ENCODE measurements around the gene RNU1-1. TPM values are rescaled to one million over a fixed set of nuclear protein-coding genes. Genes with fewer than 3 reads are reported as not detected.
"Not testable (repeated sequence)": the region's sequence is repeated elsewhere in the genome, so short reads cannot be mapped to it uniquely, and the experiment has no call there.

The RNU1-1 gene
- polyA plus RNA-seq, 5 donors = 1.3 to 2.7 TPM; not detected in 3

DNA sequence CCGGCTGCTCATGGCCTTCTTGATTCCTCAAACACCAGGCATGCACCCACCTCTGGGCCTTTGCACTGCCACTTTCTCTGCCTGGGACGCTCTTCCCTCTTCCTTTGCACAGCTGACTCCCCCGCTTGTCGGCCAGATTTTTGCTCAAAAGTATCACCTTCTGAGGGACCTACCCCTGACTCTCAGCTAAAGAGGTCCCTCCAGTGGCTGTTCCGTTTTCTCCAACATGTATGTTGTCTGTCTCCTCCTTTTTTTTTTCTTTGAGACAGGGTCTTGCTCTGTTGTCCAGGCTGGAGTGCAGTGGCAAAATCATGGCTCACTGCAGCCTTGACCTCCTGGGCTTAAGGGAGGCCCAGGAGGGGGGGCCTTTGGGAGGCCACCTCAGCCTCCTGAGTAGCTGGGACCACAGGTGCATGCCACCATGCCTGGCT is 16.6 kb downstream of the RNU1-1 start:
- DNase-seq = not testable (repeated sequence)

DNA sequence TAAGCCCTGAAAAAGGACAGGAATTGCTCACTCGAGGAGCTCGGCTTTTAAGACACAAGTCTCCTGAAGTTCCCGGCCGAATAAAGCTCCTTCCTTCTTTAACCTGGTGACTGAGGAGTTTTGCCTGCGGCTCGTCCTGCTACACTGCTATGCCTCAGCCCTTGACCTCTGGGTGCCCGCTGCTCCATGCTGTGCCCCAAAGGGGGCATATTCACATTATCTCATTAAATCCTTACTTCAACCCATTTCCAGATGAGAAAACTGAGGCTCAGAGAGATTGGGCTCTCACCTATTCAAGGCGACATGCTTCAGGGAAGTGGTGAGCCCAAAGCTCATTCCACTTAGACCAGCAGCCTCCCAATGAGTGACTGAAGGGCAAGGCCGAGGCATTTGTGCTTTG is 20.4 kb downstream of the RNU1-1 start:
- not testable (repeated sequence) for DNase-seq

DNA sequence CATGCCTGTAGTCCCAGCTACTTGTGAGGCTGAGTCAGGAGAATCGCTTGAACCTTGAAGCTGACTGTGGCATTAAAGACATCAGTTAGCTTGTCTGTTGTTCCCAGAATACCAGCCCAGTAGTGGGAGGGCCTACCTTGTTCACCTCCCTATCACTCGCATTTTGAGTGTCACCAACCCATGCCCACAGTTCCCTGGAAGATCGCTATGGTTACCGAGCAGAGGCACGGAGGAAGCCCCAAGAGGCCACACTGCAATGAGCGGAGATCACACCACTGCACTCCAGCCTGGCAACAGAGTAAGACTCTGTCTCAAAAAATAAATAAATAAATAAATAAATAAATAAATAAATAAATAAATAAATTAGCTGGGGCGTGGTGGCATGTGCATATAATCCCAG is 21.1 kb downstream of the RNU1-1 start:
- DNase-seq = not testable (repeated sequence)

DNA sequence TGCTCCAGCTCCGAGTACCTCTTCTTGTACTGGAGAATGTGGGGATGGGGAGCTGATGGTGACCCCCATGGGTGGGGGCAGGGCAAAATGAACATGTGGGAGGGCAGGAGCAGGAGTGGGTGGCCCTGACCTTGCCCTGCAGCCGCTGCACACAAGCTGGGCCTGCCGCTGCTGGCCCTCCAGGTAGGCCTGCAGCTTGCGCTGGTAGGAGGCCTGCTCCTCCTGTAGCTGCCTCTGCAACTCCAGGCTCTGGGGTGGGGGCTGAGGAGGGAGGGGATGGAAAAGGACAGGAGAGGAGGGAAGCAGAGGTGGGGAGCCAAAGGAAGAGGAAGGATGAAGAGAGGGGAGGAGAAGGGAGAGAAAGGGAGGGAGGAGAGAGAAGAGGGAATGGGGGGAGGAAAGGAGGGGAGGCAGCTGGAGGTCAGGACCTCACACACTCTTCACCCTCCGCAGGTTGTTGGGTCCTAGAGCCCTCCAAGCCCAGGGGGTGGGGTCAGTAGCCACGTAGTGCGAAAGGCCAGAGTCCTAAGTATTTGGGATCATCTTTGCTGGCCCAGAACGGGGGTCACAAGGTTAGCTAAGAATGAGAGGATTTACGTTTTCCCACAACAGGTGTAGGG is 22.9 kb downstream of the RNU1-1 start:
- no peak for DNase-seq

DNA sequence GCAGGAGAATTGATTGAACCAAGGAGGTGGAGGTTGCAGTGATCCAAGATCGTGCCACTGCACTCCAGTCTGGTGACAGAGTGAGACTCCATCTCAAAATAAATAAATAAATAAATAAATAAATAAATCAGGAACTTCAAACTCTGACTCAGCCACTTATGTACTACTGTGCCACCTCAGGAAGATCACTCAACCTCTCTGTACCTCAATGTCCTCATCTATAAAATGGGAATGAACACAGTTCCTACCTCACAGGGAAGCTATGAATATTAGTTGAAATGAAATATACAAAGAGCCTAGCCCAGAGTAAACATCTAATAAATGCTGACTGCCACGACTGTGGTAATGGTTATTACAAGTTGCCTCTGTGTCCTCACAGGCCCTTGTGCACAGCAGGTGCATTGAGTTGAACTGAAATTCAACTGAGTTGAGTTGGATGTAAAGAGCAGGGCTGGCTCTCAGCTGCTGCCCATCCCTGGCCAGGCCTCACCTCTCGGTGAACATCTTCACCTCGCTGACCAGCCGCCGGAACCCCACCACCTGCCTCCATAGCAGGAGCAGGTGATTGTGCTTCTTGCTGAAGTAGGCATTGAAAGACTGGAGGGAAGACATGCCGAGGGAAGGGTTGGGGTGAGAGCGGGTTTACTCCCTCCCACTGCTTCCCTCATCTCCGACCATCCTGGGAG is 24.7 kb downstream of the RNU1-1 start:
- DNase-seq = not testable (repeated sequence)

DNA sequence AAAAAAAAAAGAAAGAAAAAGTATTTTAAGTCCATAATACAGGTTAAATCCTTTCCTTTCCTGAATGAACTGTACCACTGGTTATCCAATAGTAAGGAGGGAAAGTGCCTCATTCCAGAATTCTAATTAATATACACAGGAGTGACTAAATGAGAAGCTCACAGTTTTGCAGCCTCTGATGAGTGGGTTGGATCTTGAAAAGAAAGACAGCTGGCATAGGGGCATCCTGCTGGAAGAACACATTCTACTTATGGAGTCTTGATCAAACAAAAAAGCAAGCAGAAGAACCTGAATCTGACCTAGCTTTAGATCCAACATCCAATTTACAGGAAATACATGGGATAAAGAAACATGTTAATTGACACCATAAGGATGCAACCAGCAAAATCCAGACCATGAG is 27.1 kb downstream of the RNU1-1 start:
- DNase-seq = not testable (repeated sequence)

DNA sequence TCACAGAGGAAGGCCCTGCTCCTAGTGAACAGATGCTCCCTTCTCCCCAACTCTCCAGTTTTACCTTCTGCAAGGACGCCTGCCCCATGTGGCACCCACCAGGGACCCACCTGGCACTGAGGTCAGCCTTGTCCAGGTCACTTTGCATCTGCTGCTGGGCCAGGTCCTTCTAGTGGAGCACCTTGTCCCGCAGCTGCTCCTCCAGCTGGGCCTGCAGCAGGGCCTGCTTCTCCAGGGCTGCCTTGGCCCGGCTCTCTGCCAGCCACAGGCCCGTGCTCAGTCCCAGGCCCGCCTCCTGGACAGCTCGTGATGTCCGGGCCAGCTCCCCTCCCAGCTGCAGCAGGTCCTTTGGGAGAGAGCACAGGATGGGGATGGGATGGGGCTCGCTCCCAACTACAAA is 27.8 kb downstream of the RNU1-1 start:
- not testable (repeated sequence) for DNase-seq

DNA sequence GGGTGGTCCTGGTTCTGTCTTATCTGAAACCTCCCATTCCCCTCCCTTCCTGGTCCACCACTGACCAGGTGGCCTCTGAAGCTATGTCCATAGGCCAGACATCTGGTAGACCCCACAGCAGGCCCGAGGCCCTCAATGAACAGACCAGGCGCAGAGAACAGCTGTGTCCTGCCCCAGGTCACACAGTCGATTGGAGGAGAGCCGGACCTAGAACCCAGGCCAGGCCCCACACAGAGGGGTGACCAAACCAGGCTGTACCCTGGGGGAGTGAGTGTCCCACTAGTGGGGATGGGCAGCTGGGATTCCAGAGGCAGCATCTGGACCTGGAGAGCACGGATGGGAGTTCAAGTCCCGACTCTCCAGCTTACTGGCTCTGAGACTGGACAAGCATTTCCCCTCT is 29.2 kb downstream of the RNU1-1 start:
- no peak for DNase-seq

DNA sequence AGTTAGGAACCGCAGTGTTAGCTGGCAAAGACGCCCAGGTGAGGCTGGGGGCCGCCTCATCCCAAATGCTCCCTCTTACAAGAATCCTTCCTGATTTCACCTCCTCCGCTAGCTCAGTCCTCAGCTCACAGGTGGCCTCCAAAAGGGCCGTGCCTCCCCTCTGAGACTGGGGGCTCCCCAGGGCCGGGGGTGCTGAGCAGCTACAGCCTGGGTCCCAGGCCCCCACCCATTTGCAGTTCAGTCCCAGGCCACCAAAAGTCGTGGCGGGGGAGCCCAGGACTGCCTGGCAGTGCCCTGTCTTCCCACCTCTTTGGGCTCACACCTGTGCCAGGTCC is 29.6 kb downstream of the RNU1-1 start:
- no peak for DNase-seq

DNA sequence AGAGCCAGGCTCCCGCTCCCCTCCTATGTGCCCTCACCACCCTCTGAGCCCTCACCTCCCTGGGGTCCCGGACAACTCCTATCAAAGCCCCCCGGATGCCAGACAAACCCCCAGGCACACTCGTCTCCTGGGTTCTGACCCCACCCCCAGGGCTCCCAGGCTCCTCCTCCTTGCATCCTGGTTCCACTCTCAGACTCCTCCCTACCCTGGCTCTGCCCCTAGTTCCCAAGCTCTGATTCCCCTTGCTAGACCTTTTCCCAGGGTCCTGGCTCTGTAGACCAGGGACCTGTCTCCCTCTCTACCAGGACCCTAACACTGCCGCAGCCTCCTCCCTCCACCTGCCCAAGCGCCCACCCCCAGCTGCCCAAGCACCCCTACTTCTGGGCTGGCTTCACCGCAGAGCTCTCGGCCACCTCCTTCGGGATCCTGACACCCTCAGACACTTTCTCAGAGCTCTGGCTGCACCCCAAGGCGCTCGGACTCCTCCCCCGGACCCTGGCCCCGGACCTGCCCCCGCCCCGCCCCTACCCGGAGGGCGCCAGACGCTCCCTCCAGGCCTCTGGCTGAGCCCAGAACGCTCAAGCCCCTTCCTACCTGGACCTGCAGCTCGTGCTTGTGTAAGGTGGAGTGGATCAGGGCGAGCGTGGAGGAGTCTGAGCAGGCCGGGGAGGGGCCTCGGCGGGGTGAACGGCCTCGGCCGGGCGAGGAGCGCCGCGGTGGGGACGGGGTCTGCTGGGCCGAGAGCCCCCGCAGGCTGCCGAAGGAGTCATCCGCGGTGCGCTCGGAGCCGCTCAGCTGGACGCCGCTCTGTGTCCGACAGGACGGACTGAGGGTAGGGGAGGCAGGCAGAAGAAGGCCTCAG is 30.2 kb downstream of the RNU1-1 start:
- not testable (repeated sequence) for DNase-seq

DNA sequence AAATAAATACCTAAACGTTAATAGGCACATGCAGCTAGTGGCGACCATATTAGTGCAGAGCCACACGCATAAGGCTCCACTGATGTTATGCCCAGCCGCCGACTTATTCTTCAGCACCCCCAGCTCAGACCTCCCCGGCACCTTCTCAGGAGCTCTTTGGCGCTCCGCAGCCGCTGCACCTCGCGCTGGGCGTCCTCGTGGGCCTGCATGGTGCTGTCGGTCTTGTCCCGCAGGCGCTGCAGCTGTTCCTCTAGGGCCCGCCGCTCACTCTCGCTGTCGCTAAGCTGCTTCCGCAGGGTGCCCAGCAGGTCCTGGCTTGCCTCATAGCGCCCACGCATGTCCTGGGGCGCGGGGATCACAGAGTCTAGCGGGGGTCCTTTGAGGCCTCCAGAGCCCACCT is 30.9 kb downstream of the RNU1-1 start:
- not testable (repeated sequence) for DNase-seq

DNA sequence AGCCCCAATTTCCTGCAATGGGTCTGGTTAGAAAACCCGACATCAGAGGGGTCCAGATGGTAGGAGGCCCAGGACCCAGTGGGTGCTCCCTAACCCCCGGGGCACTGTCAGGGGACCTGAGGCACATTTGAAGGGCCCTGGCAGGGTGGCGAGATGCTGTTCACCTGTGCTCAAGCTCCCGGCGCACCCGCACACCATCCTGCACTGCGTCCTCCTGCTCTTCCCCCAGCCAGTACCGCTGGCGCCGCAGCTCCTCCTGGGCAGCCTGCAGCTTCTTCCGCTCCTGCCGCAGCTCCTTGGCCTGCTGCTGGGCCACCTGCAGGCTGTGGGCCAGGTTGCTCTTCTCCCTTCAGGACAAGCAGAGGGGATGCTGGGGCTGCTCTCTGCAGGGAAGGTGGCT is 36.0 kb downstream of the RNU1-1 start:
- no peak for DNase-seq

DNA sequence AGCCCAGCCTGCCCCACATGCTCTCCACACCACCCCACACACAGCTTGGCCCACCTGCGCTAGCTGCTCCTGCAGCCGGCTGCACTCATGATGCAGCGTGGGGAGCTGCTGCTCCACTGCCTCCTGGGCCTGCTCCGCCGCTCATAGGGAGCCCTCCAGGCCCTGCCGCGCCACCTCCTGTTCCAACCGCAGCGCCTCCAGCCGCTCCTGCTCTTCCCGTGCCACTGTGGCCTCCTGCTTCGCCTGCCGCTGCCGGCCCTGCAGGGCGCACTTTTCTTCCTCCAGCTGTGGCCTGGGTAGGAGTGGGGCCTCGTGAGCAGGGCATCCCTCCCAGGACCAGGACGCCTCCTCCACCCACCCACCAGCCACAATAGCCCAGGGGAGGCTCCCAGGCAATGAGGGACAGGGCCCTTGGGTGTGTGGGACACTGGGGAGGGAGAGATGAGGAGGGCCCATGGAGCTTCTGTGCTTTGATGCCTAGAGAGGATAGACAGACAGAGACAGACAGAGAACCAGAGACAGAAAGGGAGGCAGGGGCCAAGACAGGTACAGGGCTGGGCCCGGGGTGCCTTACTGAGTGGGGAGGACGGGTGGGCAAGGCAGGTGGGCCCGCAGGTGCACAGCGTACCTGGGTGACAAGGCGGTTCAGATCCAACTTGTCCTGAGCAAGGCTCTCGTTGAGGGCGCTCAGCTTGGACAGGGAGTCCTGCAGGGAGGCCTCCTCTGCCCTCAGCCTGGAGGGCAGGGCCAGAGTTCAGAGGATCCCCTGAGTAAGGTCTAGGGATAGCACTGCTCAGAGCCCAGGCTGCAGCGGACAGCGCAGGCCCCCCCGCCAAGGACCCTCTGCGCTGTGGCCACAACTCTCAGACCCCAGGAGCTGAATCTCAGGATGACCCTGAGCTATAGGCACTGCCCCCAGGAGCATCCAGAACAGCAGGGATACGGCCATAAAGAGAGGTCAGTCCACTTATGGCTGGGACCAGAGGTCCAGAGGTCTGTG is 38.0 kb downstream of the RNU1-1 start:
- not testable (repeated sequence) for DNase-seq

DNA sequence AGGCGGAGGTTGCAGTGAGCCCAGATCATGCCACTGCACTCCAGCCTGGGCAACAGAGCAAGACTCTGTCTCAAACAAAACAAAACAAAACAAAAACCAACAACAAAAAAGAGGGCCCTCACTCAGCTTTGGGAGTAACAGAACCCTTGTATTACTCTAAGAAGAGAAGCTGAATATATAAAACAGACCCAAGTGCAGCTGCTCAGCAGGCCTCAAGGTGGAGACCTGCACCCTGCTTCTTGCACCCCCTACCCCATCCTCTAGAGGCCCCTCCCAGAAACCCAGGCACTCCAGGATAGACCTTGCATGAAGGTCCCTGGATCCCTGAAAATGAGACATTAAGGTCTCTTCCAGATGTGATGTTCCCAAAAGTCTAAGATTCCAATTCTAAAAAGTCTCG is 39.2 kb downstream of the RNU1-1 start:
- DNase-seq = not testable (repeated sequence)

DNA sequence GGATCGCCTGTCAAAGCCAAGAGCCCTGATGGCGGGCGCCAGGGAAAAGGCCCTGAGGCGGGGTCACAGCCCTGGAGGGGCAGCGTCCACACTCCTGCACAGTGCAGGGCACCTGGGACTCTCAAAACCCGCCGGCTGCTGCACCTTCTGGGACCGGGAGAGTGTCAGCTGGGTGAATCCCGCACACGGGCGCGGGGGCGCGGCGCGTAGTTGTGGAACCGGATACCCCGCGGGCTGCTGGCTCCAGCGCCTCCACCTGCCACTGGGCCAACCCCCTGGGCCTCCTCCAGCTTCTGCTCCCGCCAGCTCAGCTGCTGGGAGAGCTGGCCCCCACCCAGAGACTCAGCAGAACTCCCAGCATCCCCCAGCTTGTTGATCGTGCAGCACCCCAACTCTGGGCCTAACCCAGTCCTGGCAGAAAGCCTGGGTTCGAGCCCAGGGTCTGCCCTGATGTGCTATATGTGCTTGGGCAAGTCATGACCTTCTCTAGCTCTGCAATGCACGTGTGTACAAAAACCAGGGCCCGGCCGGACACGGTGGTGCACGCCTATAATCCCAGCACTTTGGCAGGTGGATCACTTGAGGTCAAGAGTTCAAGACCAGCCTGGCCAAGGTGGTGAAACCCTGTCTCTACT is 39.8 kb downstream of the RNU1-1 start:
- no peak for DNase-seq

DNA sequence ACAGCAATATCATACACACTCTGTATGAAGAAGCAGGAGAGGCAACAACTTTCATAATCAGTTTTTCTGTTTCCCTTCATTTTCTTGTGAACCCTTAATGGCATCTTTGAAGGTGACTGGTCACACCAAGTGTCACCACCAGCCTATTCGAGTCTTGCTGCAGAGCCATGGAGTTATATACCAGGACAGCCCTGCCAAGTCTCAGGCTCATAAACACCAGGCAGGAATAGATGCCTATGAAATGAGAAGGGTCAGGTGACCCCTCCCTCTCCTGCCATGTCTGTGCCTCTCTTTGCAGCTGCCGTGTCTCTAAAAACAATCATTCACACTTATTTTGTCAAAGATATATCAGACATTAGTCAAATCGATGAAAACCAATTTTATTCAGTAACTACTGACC is 45.5 kb downstream of the RNU1-1 start:
- no peak for DNase-seq

DNA sequence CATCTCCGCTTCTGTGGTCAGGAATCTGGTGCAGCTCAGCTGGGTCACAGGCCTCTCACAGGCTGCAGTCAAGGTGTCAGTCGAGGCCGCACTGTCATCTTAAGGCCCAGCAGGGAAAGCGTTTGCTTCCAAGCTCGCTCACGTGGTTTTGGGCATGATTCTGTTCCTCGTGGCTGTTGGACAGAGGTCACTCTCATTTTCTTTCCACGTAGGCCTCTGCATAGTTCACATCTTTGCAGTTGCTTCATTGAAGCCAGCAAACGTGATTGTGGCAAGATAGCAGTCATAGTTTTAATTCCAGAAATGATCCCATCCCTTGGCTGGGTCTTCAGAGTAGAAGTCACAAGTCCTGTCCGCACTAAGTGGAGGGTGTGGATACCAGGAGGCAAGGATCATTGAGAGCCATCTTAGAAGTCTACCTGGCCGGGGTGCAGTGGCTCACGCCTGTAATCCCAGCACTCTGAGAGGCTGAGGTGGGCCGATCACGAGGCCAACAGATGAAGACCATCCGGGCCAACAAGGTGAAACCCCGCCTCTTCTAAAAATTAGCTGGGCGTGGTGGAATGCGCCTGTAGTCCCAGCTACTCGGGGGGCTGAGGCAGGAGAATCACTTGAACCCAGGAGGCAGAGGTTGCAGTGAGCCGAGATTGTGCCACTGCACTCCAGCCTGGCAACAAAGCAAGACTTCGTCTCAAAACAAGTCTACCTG is 49.0 kb downstream of the RNU1-1 start:
- DNase-seq = no peak

All from right lung (tissue), 5 donors.